ENCODE results near the gene BMPER. TPM values are rescaled to one million over a fixed set of nuclear protein-coding genes. Genes with fewer than 3 reads are reported as not detected.

Gene BMPER
- polyA plus RNA-seq, 4 donors: 20.0 to 28.1 (median 21.8) TPM

DNA sequence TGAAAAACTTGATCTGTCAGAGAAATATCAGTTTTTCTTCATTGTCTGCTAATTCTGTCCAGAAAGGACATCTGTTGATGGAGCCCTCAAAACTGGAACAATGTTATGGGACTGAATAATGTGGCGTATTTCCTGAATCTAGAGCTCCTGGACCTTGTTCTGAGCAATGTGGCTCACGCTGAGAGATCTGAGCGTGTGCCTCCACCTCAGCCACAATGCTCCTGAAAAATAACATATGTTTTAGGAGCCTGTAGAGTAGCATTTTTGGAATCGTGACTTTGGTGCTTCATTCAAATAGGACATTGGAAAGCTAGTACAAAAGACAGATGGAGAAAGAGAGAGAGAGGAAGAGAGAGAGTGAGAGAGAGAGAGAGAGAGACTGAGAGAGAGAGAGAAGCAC is 110.3 kb downstream of the BMPER start:
- DNase-seq (ENCODE audit: low read depth in 4 of 4, low spot score in 2 of 4): no peak

DNA sequence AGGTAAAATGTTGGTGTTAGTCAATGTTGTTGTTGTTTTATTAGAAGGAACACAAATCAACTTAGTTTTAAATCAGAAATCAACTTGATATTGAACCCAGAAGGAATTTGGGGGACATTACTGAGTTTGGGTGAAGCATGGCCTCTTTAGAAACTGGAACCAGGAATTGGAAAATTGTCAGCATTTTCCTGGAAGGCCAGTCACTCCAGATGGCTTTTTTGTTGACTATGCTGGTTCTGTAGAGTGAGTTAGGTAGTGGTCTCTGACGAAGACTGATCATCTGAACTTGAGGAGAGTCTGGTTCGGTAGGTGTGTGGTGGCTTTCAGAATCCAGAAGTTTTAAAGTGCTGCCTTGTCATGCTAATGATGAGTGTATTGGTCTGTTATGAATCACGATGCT is 111.5 kb downstream of the BMPER start:
- no peak for DNase-seq (ENCODE audit: low read depth in 4 of 4, low spot score in 2 of 4)

DNA sequence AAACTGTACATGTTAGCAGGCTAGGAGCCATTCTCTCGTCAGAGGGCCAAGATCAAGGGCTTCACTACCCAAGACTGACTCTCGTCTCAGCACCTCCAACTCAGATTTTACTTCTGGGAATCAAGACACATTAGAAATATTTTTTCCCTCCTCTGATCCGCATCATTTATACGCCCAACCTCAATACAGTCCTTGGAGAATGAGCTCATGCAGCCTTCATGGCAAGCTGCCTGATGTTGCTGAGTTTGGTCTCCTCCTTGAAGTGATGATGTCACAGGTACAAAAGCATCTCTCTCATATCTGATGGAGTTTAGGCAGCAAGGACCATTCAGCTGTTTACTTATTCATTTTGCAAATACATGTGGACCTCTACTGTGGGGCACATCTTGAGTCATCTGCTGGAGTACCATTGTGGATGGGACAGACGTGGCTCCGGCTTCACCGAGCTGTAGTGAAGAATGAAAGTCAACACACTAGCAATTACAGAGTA is 114.0 kb downstream of the BMPER start:
- no peak for DNase-seq (ENCODE audit: low read depth in 4 of 4, low spot score in 2 of 4)

DNA sequence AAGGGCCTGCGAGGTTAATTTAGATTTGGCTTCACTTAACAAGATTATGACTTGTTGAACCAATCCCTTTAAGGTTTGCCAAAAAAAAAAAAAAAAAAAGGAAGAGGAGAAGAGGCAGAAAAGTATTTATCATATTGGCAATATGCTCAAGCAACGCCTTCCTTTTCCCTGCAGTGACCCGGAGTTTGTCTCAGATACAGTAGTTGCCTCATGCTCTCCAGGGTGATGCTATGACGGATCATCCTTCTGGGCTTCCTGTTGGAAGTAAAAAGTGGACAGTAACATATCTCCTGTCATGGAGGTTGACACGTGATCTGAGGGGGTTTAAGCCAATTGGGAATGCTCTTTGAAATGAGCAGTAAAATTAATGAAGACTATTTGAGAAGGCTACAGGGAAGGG is 117.3 kb downstream of the BMPER start:
- DNase-seq (ENCODE audit: low read depth in 4 of 4, low spot score in 2 of 4): no peak

GRCh38 chr7:34025600-34025999 is 120.3 kb downstream of the BMPER start:
- DNase-seq (ENCODE audit: low read depth in 4 of 4, low spot score in 2 of 4): no peak

- no peak for DNase-seq (ENCODE audit: low read depth in 4 of 4, low spot score in 2 of 4)
Measured at GRCh38 chr7:34026481-34027190, 121.3 kb downstream of the BMPER start.

DNA sequence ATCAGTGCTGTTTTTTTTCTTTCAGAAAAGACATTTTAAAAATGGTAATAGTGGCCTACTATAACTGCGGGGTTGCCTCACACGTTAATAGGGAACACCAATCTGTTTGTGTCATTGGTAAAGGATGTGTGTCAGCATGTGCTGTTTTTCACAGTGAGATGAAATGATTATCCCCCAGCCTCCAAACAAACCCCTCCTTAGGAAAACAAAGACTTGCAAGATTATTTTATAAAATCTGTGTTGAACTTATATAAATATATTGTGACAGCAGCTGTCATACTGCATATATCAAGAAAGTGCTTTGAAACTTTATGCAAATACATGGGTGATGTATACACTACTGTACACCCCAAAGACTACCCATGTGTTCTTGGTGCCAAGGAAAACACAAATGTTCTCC is 125.8 kb downstream of the BMPER start:
- DNase-seq (ENCODE audit: low read depth in 4 of 4, low spot score in 2 of 4): no peak

DNA sequence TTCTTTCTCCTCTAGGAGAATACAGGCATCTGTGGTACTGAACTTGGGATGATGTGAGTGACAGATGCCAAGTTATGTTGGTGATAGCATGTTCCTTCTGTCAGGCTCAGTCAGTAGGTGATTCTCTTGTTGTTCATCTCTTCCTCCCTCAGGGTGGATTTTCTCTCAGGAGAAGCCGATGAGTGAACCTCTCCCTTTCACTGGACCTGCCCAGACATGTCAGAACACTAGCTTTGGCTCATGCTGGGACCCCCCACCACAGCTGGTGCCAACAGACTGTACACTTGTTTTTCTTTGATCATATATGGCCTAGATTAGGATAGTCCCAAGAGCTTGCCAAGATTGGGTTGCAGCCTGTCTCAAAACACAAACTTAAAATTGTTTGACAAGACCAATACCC is 129.4 kb downstream of the BMPER start:
- DNase-seq (ENCODE audit: low read depth in 4 of 4, low spot score in 2 of 4): no peak

DNA sequence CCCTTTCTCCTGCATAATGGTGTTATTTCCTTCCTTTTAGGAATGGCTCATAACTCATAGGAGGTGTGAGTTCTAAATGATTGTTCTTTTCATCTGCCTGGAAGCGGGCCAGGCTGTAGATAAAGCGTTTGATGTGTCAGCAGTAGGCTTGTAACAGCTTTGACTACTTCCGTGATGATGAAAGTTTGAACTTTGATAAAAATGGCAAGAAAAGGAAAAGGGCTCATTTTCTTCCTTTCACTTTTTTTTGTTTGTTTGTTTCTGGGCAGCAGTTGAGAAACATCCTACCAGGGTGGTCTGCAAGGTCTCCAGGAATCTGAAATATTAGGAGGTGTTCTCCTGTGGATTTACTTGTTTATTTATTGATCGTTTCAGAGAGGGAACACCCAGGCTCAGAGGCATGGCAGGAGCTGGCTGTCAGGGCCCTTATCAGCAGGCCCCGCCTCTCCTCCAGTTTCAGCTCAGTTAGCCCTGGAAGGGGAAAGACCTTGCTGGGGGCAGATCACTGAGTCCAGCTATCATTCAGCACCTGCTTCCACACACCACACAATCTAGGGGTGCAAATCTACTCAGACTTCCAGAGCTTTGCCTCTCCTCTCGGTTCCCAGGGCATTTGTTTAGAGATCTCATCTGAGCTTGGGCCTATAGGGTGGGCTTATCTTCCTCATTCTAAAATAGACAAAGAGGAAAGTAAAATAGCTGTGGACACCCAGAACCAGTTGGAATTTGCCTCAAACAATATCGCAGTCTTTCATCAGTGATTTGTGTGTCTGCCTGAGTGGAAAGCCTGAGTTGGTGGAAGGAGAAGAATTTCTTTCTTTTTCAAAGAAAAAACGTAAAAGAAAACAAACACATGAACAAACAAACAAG is 130.9 kb downstream of the BMPER start:
- no peak for DNase-seq (ENCODE audit: low read depth in 4 of 4, low spot score in 2 of 4)

DNA sequence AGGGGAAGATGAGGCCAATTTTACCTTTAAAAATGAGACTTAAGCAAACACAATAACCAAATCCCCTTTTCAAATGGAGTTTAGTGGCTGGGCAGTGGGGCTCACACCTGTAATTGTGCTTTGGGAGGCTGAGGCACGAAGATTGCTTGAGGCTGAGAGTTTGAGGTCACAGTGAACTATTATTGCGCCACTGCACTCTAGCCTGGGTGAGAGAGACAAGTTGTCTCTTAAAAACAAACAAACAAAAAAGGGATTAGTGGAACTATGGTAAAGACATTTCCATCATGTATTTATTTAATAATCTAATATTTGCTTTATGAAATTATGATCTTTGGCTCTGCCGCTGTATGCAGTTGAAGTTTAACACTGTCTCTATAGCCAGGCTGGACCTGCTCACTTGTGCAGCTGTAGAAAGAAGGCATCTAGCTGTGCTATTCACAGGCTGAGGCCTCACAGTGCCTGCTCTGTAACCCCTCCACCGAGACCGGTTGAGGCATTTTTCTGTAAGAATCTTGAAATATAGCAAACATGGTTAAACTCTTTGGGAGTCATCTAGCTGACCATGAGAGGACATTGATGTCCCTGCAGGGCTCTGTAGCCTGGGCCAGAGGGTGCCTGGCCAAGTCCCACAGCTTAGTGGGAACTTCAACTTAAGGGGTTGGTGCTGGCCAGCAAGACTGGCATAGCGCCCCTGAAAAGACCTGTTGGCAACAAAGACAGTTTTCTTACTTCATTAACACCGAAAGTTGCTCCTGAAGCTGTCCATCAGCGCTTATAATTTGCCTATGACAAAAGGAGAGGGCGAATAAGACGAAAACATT is 131.8 kb downstream of the BMPER start:
- no peak for DNase-seq (ENCODE audit: low read depth in 4 of 4, low spot score in 2 of 4)

GRCh38 chr7:34038816-34039470 is 133.6 kb downstream of the BMPER start:
- DNase-seq (ENCODE audit: low read depth in 4 of 4, low spot score in 2 of 4): no peak

- no peak for DNase-seq (ENCODE audit: low read depth in 4 of 4, low spot score in 2 of 4)
Measured at GRCh38 chr7:34041707-34042106, 136.4 kb downstream of the BMPER start.

- no peak for DNase-seq (ENCODE audit: low read depth in 4 of 4, low spot score in 2 of 4)
Measured at GRCh38 chr7:34042406-34042805, 137.1 kb downstream of the BMPER start.

DNA sequence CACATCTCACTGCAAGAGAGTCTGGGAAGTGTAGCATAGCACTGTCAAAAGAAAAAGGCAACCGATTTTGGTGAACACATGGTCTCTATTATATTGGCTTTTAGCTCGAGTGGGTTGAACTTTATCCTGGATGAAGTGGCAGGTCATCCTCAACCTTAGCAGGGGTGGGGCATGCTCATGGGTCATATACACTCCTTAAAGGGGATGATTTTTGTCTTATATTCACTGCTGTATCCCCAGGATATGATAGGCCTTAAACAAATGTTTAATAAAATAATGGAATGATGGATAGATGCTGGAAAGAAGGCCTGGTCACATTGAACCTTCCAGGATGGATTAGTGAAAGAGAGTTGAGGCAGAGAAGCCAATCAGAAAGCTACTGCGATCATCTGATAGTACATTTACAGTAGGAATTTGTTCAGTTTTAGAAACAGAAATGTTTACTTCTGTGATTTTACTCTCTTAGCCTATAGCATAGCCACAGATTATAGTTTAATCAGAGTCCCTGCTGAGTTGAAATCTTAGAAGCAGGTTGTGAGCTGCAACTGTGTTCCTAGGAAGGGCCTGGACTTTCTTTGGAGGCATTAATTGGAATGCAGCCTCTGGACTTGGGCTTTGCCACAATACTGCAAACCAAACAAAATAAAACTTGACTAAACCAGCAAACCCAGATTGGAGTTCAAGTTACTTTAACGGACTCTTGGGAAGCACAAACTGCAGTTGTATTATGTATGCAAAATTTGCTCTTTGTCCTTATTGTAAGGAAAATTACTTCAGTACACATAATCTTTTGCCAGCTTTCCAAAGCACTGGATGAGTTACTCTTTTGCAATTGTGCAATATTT is 138.3 kb downstream of the BMPER start:
- DNase-seq (ENCODE audit: low read depth in 4 of 4, low spot score in 2 of 4): no peak

DNA sequence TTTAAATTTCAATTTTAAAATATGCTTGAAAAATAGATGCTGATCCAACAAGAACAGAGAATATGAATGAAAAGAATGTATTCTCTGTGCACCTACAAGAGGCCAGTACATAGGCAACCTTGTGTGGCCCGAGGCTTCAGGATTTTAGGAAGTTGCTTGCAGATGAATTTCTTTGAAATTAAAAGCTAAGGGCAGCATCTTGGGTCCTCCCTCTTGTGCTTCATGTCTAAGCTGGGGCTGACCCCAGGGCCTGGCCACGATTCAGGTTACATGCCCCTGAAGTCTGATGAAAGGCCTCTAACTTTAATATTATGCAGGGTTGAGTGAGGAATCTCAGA is 138.9 kb downstream of the BMPER start:
- DNase-seq (ENCODE audit: low read depth in 4 of 4, low spot score in 2 of 4): no peak

GRCh38 chr7:34044734-34045353 is 139.5 kb downstream of the BMPER start:
- DNase-seq (ENCODE audit: low read depth in 4 of 4, low spot score in 2 of 4): no peak

DNA sequence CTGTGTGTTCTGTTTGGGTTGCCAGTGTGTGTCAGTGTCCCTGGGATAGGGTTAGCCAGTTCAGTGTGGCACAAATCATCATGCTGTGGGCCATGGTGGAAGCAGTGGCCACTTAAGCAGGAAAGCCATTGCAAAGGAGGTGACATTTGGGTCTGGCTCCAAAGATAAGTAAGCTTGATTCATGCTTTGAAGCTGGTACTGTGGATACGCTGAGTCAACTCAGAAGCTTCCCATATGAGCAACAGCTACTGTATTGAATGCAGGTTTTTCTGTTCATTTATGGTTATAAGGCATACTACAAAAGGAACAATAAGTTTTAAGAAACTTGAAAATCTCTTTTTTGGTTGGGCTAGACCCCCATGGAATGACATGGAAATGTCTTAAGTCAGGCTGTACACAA is 143.1 kb downstream of the BMPER start:
- DNase-seq (ENCODE audit: low read depth in 4 of 4, low spot score in 2 of 4): no peak

- DNase-seq (ENCODE audit: low read depth in 4 of 4, low spot score in 2 of 4): no peak
Measured at GRCh38 chr7:34054075-34054474, 148.7 kb downstream of the BMPER start.

- no peak for DNase-seq (ENCODE audit: low read depth in 4 of 4, low spot score in 2 of 4)
Measured at GRCh38 chr7:34057136-34057535, 151.8 kb downstream of the BMPER start.
